ENCODE measurements around the gene GBGT1. TPM values are rescaled to one million over a fixed set of nuclear protein-coding genes. Genes with fewer than 3 reads are reported as not detected.

The GBGT1 gene
- total and polyA plus RNA-seq, 2 of the 4 experiments (the other 2 are of a cell fraction), result 1.8 to 3.2 TPM

GRCh38 chr9:133202688-133203453 is 39.2 kb upstream of the GBGT1 start:
- no peak overlapping the region for H2BK15ac ChIP-seq (ENCODE audit: low read depth, low read length)
- H3K9me1 ChIP-seq (ENCODE audit: insufficient read depth, low read length), result no peaks in the 10 kb centered on the region
- intact Hi-C loops (cut with micrococcal nuclease), result no loop called here
- no TSS peak for BruUV-seq (replicated peaks)
- H2BK20ac ChIP-seq (ENCODE audit: low read depth, low read length), result no peak overlapping the region
- no peak overlapping the region for H3K14ac ChIP-seq (replicated peaks; ENCODE audit: low read depth, low read length)
- H2BK120ac ChIP-seq (ENCODE audit: low read depth, low read length), result no peak overlapping the region
- H3K4me2 ChIP-seq (ENCODE audit: low read depth, low read length), result no peak overlapping the region
- H4K8ac ChIP-seq (ENCODE audit: low read depth in 2 of 2, low read length in 2 of 2), result no peak overlapping the region
- no peak overlapping the region for H4K5ac ChIP-seq (ENCODE audit: low read depth, low read length)
- ChIA-PET POLR2A (ENCODE audit: unreplicated experiment) (no interaction called here), CTCF (no interaction called here)
- H3K9me3 ChIP-seq (ENCODE audit: control insufficient read depth, insufficient read depth, low read length), result 0 out of 2 replicates have a peak, but pooled peaks cover 1% of the 10 kb centered on the region
- H3K4me1 ChIP-seq (ENCODE audit: control insufficient read depth, insufficient read depth, low read length), result no peaks in the 10 kb centered on the region
- dilution Hi-C loops (cut with HindIII; ENCODE audit: low sequenced_read_pairs, unreplicated experiment), result no loop called here
- in situ Hi-C loops (cut with MboI; ENCODE audit: low sequenced_read_pairs), result no loop called here
- peaks cover 34% of the 10 kb centered on the region for H3K27me3 ChIP-seq (ENCODE audit: control insufficient read depth, insufficient read depth, low read length)
- 85% methylated on average over 6 of the region's 14 CpGs; no CpG with 5 or more reads in 1 of the 2 experiments for WGBS, 2 experiments (ENCODE audit: extremely low coverage in 2 of 2, insufficient read length in 1 of 2)
- no peak overlapping the region for H3K4ac ChIP-seq (ENCODE audit: low read depth, low read length)
- H3K9ac ChIP-seq (ENCODE audit: low read depth, low read length), result no peak overlapping the region
- no peak for DNase-seq
- H3K56ac ChIP-seq (ENCODE audit: extremely low read depth, insufficient read depth, low read length), result no peak overlapping the region
- H3K4me3 ChIP-seq (ENCODE audit: insufficient read depth, low read depth, low read length), result no peak overlapping the region
- H2AK5ac ChIP-seq (ENCODE audit: low read depth, low read length), result no peak overlapping the region
- no peak overlapping the region for H4K91ac ChIP-seq (ENCODE audit: insufficient read depth, low read depth, low read length)
- no peak overlapping the region for H3K27ac ChIP-seq (ENCODE audit: insufficient read depth, low read length)
- no peak for ATAC-seq (ENCODE audit: low read depth)
- TF ChIP-seq POLR2A (IDR thresholded peaks at IDR 0.05; ENCODE audit: low read depth, low read length) (no peak), SMC3 (IDR thresholded peaks at IDR 0.05; ENCODE audit: low read depth, low read length) (no peak), FOS (IDR thresholded peaks at IDR 0.05; ENCODE audit: low read depth, low read length) (no peak)
- no peak overlapping the region for H2AK9ac ChIP-seq (replicated peaks; ENCODE audit: low read depth, low read length, poor library complexity)
- no peak overlapping the region for H2BK5ac ChIP-seq (ENCODE audit: low read depth, low read length, poor library complexity, severe bottlenecking)
- H3K36me3 ChIP-seq (ENCODE audit: control insufficient read depth, insufficient read depth, low read length), result no peaks in the 10 kb centered on the region
- no peak overlapping the region for H3K23ac ChIP-seq (ENCODE audit: low read depth, low read length)
- no peaks in the 10 kb centered on the region for H3K79me1 ChIP-seq (ENCODE audit: low read depth in 1 of 2, low read length in 2 of 2)
- H3K18ac ChIP-seq (ENCODE audit: low read depth, low read length), result no peak overlapping the region
- H4K20me1 ChIP-seq (ENCODE audit: insufficient read depth, low read length), result no peaks in the 10 kb centered on the region
- no peak overlapping the region for H2AFZ ChIP-seq (replicated peaks; ENCODE audit: low read length, poor library complexity)
